HG03103 (cell line): ENCODE results near the gene OXSM.

Experiments
- ATAC-seq: cut with Tn5 transposase; IDR thresholded peaks from one replicate; pipeline ENCODE4 v1.9.1; 2021; ENCODE audit warnings: low read depth; ENCODE audit not compliant: unreplicated experiment

Gene OXSM

DNA sequence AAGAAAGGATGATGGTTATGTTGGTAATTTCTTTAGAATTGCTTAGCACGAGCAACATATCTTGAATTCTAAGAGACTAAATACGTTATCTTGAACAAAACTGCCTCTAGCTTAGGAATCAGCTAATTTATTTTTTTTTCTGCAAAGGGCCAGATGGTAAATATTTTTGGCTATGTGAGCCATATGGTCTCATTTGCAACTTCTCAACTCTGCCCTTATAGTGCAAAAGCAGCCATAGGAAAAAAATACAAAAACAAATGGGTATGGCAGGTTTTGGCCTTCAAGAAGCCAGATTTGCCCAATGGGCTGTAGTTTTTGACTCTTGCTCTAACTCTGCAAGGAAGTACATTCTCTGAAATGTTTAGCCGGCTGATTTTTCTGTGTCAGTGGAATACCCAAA, 11.9 kb downstream of the OXSM start:
- no peak for ATAC-seq

DNA sequence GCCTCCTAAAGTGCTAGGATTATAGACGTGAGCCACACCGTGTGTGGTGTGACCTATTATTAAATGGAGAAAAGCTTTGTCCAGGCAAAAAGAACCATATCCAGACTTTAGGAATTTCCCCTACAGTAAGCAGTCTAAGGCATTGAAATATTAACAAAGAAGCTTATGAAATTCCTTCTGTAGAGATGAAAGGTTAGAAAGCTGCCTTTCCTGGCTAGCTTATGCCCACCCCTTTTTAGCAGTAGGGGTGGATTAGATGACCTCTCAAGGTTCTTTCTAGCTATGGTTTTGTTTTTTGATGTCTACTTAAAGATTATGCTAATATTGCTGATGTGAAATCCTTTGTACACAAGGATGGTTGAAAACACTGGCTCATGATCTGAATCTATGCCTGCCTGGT, 13.9 kb downstream of the OXSM start:
- no peak for ATAC-seq

GRCh38 chr3:25804676-25805075, 14.8 kb downstream of the OXSM start:
- no peak for ATAC-seq

- ATAC-seq: no peak
Measured at GRCh38 chr3:25812644-25813043, 22.8 kb downstream of the OXSM start.

- ATAC-seq: no peak
Measured at GRCh38 chr3:25817107-25817506, 27.2 kb downstream of the OXSM start.

DNA sequence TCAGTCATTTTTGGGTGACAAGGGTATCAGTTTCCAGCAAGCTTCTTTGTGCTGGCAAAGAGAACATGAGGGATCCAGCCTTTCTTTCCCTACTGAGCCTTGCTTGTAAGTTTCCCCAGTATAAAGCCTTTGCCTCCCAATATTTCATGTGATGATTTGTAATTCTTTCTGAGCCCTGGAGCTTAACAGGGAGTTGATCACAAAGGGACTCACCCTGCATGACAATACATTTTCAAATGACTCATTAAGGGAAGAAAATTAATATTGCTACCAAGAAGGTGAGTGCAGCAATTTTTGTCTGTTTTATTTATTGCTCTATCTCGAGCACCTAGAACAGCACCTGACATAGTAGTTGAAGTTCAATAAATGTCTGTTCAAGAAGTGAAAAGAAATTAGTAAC, 27.7 kb downstream of the OXSM start:
- ATAC-seq: no peak

GRCh38 chr3:25818335-25818734, 28.4 kb downstream of the OXSM start:
- ATAC-seq: no peak

GRCh38 chr3:25820366-25820765, 30.5 kb downstream of the OXSM start:
- no peak for ATAC-seq

- no peak for ATAC-seq
Measured at GRCh38 chr3:25820816-25821486, 31.1 kb downstream of the OXSM start.

- ATAC-seq: no peak
Measured at GRCh38 chr3:25821746-25822573, 32.1 kb downstream of the OXSM start.

DNA sequence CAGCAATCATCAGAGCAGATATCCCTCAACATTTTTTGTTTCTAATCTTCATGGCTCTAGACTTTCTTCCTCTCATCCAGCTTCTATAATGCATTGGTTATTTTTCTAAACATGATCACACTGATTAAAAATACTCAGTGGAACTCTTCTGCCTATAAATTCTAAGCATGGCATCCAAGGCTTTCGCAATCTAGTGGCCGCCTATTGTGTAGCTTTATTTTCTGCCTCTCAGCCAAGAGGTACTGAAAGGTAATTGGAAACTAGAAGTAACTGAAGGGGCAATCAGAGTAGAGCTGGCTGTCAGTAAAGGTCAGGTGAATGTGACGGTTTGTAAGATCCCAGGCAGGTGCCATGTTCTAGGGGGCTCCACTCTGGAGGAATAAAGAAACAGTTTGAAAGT, 33.4 kb downstream of the OXSM start:
- no peak for ATAC-seq

GRCh38 chr3:25826510-25826909, 36.6 kb downstream of the OXSM start:
- ATAC-seq: no peak

DNA sequence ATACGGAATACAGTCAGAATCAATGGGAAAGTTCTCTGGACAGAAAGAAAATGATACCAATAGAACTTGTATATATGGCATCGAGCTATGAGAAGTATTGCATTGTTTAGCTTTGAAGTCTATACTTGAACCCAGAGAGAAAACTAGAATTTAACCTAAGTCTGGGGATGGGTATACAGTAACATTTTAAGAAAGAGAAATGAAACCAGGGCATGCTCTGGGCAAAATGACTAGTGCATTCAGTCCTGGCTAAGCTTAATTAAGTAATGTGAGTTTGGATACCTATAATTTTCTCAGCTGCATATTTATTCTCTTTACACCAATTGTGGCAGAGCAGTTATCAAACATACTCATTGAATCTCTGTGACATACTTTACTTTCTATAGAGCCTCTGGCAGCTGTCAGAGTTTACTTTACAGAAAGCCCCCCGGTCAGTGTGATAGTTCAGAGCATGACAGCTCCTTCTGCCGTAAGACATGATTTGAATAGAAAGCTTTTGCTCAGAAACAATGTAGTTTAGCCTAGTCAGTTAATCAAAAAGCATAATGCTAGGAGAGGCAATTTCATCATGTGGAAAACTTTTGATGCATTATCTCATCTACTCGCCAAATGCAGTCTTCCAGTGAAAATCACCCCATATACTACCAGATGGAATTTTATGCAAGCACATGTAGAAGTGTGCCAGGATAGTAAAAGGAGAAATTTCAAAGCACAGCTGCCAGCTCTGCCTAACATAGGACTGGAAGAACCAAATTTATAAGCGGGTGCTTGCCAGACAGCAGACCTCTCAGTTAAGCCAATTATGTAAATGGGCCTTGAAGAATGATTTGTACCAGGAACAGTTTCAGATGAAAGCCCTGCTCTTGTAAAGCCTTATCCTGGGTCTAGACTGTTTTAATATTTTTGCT, 40.7 kb downstream of the OXSM start:
- ATAC-seq: no peak

GRCh38 chr3:25831578-25831977, 41.7 kb downstream of the OXSM start:
- no peak for ATAC-seq

GRCh38 chr3:25834346-25834745, 44.5 kb downstream of the OXSM start:
- peak; percentile 79 for ATAC-seq

GRCh38 chr3:25836579-25836978, 46.7 kb downstream of the OXSM start:
- no peak for ATAC-seq

GRCh38 chr3:25837038-25837437, 47.1 kb downstream of the OXSM start:
- ATAC-seq: no peak

GRCh38 chr3:25840099-25840498, 50.2 kb downstream of the OXSM start:
- ATAC-seq: no peak

- no peak for ATAC-seq
Measured at GRCh38 chr3:25843332-25843731, 53.4 kb downstream of the OXSM start.
